NCI-H2107 (cell line): ENCODE results near the gene PYCR2.

Source experiments
- DNase-seq: peaks from one replicate; lab custom pipeline; 2025; lab: John Stamatoyannopoulos, UW

Gene PYCR2

GRCh38 chr1:225919906-225920305, 4.1 kb downstream of the PYCR2 start:
- DNase-seq, result no peak

- DNase-seq, result no peak
Observed at GRCh38 chr1:225918280-225918679, 5.8 kb downstream of the PYCR2 start.

DNA sequence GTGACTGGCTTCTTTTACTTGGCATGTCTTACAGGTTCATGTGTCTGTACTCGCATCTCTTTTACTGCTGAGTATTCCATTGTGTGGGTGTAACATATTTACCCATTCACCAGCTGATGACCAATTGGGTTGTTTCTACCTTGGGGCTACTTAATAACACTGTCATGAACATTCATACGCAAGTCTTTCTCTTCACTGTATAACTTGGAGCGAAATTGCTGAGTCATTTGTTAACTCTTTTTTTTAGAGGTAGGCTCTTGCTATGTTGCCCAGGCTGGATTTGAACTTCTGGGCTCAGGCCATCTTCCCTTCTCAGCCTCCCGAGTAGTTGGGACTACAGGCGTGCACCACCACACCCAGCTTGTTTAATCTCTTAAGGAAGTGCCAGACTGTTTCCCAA, 6.5 kb downstream of the PYCR2 start:
- DNase-seq, result no peak

DNA sequence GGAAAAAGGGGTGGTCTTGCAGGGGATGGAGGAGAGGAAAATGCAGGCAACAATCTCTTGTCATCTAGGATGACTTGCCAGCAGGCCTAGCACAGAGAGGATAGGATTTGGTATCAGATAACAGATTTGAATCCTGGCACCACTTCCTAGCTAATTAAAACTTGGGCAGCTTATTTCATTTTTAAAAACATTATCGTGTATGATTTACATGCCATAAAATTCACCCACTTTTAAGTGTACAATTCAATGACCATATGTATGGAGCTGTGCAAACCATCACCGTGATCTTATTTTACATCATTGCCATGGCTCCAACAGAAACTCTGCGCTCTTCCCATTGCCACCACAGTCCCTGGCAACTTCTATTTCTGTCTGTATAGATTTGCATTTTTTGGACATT, 6.9 kb downstream of the PYCR2 start:
- DNase-seq, result no peak

GRCh38 chr1:225915538-225915991, 8.5 kb downstream of the PYCR2 start:
- no peak for DNase-seq

DNA sequence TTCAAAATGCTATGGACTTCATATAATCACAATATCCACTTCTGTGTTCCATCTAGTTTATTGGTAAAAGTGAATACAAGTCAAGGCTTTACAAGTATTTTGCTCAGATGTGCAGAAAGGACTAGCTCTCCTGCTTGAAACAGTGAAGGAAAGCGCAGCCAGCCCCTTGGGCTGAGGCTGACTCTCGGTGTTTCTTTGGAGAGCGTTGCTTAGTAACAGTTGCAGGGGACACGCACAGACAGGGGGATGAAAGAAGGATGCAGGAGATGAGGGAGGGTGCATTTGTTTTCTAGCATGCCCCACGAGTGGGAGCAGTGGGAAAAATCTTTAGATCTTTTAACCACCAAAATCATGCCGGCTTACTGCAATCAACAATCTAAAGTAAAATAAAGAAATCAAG, 9.1 kb downstream of the PYCR2 start:
- DNase-seq, result no peak

DNA sequence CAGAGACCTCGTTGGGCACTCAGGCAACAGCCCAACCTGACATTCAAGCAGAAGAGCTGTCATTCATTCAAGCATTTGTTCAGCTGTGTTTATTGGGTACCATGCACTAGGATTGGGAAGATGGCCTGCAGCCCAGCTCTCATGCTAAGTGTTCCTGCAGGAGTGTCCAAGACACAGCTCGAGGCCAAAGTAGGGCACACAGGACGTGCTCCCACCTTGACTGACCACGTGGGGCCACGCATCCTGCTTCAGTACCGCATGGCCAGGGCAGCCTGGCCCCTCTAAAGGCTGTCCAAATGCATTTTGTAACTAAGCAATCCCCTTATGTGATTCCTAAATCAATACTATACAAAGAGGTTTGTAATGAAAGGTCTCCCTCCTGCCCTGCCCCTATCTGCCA, 9.7 kb downstream of the PYCR2 start:
- DNase-seq, result no peak

DNA sequence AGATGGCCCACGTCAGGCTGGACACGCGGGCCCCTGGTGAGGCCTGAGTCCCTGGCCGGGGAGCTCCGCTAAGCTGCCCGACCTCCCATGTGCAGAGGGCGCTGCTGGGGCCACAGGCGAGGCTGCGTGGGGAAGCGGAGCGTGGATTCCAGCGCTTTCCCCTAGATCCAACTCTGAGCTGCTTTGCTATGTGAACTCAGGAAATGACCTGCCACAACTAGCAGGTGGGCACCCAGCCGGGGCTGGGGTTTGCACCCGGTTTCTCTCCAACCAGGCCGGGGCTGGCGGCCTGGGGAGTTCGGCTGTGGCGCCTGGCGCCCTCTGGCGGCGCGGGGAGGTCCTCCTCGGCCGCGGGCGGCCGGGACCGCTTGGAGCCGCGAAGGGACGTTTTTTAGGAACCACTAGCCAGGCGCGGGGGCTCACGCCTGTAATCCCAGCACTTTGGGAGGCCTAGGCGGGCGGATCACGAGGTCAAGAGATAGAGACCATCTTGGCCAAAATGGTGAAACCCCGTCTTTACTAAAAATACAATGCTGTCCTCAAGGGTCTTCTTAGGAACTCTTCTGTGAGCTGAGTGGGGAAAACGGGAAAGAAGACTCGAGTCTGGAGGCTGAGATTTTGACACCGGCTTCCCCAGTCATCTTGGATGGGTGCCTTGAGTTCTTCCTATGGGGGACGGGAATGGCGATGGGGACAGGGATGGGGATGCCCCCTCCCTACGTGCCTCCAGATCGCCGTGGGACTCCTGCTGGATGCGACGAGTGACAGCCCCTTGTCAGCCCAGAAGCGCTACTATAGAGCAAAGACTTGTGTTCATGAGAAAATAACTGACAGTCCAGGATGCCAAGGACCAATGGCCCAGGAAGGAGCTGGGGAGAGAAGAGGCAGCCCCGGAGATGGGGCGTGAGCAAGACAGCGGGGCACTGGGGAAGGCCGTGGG, 12.6 kb downstream of the PYCR2 start:
- DNase-seq, result no peak

DNA sequence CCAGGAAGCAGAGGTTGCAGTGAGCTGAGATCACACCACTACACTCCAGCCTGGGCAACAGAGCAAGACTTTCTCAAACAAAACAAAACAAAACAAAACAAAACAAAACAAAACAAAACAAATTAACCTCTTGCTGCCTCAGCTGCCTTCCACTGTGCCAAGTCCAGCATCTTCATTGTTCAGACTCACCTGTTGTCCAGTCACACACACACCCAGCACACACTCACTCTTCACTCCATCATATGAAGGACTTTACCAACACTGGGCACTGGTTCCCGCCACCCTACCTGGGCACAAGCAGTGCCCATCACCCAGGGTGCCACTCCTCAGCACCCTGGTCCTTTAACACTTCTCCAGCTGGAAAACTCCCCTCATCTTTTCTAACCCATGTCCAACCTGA, 14.6 kb downstream of the PYCR2 start:
- no peak for DNase-seq

- DNase-seq, result peak; percentile 31
Observed at GRCh38 chr1:225908773-225909172, 15.3 kb downstream of the PYCR2 start.

DNA sequence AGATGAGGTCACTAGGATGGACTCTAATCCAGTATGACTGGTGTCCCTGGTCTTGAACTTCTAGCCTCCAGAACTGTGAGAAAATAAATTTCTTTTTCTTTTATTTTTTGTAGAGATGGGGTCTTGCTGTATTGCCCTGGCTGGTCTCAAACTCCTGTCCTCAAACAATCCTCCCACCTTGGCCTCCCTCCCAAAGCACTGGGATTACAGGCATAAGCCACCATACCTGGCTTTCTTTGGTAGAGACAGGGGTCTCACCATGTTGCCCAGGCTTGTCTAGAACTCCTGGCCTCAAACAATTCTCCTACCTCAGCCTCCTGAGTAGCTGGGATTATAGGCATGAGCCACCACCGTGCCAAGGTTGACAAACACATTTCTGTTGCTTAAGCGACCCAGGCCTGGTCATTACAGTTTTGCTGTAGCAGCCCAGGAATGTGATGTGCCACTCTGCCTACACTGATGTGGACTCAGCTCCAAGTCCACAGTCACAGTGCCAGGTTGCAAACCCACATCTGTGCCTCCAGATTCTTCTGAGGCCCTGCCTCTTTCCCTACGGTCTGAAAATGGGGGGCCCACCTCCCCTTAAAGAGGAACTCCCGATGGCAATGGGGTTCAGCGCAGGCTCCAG, 15.9 kb downstream of the PYCR2 start:
- no peak for DNase-seq

DNA sequence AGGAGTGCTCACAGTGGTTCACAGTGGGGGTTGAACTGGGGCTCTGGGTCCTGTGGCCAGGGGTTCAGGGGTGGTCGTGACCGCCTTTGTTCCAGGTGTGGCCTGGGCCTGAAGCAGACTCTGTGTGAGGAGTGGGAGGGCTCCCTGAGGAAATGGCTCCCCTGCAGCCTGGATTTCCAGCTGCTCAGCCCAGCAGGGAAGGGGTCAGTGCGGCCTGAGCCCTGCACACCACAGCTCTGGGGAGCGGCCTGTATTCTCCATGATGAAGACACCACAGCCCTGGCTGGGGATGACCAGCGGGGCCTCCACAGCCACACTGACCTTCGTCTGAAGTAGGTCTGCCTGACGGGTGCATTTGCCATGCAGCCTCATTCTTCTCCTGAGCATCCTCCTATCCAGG, 16.7 kb downstream of the PYCR2 start:
- DNase-seq, result no peak

DNA sequence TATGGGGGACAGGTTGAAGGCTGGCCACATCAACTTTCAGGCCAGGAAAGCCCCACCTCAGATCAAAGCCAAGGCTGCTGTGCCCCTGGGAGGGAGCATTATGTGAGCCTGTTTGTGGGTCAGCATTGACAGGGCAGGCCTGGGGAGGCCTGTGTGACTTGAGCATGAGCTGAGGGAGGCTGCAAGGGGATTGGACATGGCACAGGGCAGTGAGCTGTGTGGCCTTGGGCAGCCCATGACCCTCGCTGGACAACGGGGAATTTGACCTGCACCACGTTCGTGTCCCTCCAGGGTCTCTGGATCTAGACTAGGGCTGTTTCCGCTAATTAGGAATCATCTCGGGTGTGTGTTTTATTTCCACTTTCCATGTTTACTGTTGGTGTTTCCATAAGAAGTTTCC, 17.6 kb downstream of the PYCR2 start:
- DNase-seq, result no peak

- no peak for DNase-seq
Observed at GRCh38 chr1:225903623-225904022, 20.4 kb downstream of the PYCR2 start.

DNA sequence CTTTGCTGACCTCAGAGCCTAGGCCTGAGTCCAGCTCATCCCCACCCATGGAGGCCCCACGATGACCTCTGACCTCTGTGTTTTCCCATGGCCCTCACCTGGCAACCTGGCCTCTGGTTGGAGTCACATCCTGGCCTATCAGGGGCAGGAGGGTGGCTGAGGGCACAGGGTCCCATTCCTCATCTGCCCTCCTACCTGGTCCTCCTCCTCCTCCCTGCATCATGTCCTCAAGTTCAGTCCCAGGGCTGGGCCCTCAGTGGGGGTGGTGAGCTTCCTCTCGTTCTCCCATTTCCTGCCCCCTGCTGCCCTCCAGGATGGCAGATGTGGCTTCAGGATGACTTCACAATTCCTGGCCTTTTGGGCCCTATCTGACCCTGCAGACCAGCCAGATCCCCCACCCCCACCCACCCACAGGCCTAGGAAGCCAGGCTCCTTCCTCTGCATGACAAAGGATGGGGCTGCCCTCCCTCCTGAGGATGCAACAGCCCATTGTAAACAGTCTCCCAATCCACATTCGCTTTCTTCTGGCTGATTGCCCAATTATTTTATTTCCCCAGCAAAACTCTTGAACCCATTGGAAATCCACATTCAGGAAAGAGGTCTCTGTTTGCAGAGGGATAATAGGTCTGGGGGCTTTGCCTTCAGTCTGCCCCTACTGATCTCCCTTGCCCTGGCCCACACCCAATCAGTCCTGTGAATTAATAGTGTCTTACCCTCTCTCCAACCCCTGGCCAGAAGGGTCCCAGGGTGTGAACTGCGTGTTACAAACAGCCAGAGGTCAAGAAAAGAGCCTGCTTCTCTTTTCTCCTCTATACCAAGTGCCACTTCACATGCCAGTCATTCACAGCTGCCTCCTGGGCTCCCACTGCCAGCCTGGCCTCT, 24.8 kb downstream of the PYCR2 start:
- no peak for DNase-seq

DNA sequence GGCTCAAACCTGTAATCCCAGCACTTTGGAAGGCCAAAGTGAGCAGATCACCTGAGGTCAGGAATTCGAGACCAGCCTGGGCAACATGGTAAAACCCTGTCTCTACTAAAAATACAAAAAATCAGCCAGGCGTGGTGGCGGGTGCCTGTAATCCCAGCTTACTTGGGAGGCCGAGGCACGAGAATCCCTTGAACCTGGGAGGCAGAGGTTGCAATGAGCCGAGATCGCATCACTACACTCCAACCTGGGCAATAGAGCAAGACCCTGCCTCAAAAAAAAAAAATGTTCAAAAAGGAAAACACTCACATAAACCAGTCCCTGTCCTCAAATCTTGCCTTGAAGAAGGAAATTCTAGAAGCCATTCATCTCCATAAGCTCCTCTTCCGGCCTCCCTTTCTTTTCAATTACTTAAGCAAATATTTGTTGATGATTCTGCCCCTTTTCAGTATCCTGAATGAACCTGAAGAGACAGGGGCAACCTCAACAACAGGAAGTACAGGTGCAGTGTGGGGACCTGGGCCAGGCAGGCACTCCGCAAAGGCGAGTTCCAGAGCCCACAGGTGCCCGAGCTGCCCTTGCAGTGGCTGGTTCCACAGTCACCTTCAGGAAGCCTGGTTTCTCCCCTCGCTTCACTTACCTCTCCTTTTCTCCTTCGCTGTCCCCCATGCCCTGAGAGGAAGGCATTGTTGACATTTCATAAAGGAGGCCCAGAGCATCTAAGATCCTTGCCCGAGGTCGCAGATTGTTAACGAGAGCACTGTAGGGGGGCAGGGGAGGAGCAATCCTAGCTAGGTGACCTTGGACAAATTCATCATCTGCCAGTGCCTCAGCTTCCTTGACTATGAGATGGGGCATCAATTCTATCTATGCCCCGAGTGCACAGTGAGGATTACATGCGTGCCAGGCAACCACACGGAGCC, 26.2 kb downstream of the PYCR2 start:
- no peak for DNase-seq

DNA sequence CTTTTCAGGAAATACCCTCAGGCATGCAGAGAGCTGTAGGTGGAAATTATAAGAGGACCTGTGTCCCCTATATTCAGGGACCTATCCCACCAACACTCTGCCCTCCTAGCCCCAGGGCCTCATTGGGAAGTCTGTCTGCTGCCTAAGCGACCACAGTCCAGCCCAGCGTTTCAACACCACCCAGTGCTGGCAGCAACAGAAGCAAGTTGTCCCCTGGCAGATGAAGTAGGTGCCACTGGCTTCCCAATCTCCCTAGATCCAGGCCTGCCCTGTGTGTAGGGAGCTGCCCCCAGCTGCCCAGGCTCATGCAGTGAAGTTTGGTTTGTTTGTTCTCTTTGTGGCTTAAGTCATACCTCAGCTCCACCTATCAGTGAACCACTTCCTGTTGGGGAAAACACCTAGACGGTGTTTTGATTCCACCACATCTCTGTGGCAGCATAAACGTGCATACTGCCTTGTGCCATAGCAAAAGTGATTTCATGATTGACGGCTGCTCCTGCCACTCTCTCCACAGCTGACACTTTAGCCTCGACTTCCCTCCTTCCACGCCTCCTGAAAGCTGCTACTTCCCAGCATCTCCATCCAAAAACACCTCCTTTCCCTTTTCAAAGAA, 27.0 kb downstream of the PYCR2 start:
- DNase-seq, result peak; percentile 30

DNA sequence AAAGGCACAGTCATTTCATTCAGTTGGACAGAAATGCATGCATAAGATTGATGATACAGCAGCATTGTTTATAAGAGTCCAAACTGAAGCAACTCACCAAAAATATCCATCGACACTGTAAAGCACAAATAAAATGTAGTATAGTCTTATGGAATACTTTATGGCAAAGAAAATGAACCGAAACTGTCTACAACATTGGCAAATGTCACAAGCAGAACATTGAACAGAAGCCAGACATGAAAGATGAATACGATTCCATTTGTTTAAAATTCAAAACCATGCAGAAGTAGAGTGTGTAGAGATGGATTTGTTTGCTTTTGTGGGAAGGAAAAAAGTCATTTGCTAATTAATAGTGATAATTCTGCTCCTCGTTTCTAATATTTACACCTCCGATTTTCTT, 27.6 kb downstream of the PYCR2 start:
- no peak for DNase-seq

DNA sequence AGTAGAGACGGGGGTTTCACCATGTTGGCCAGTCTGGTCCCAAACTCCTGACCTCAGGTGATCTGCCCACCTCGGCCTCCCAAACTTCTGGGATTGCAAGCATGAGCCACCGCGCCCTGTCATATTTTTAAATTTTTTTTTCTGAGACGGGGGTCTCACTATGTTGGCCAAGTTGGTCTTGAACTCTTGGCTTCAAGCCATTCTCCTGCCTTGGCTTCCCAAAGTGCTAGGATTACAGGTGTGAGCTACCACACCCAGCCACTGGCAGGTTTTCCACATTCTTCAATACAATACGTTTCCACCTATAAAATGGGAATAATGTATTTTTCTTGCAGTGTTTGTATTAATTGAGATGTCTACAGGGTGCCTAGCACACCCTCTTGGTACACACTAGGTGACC, 31.7 kb downstream of the PYCR2 start:
- DNase-seq, result no peak

- no peak for DNase-seq
Observed at GRCh38 chr1:225891229-225891972, 32.6 kb downstream of the PYCR2 start.
